WTC11 (cell line): ENCODE data around the gene RANBP3. TPM values are rescaled to one million over a fixed set of nuclear protein-coding genes. Genes with fewer than 3 reads are reported as not detected.

ENCODE experiments used
- ATAC-seq: fragments of 200-7000 bp; cut with Tn5 transposase; 2 replicates; pipeline ENCODE4 v1.10.0; 2021; ENCODE audit warnings: mild to moderate bottlenecking, moderate library complexity
- CTCF ChIA-PET: fragments of 300-600 bp; sonication (Branson Sonifier 250); formaldehyde crosslinking; loops from one replicate; lab custom pipeline; 2021; ENCODE audit warnings: antibody characterized with exemption; lab: Charles Lee
- POLR2A ChIA-PET: fragments of 350-600 bp; sonication (Branson Sonifier 250); formaldehyde crosslinking; loops from one replicate; lab custom pipeline; 2021; ENCODE audit warnings: antibody characterized with exemption; lab: Charles Lee
- DNase-seq: peaks from one replicate; pipeline ENCODE4 v3.0.0; 2021; ENCODE audit warnings: low spot score
- H3K27ac Mint-ChIP-seq: 2 replicates; pipeline ENCODE4 v1.8.0; 2021; ENCODE audit warnings: mixed read lengths
- H3K27me3 Mint-ChIP-seq: 2 replicates; pipeline ENCODE4 v1.8.0; 2021; ENCODE audit warnings: low read depth, mild to moderate bottlenecking, moderate library complexity, mixed read lengths
- H3K36me3 Mint-ChIP-seq: 2 replicates; pipeline ENCODE4 v1.8.0; 2021; ENCODE audit warnings: mixed read lengths
- H3K4me1 Mint-ChIP-seq: 2 replicates; pipeline ENCODE4 v1.8.0; 2022; ENCODE audit warnings: mixed read lengths
- H3K4me3 Mint-ChIP-seq: 2 replicates; pipeline ENCODE4 v1.8.0; 2021; ENCODE audit warnings: mild to moderate bottlenecking, moderate library complexity, mixed read lengths
- H3K9me3 Mint-ChIP-seq: 2 replicates; pipeline ENCODE4 v1.8.0; 2021; ENCODE audit warnings: mixed read lengths
- ELF4 ChIP-seq: sonication (generic); formaldehyde crosslinking; IDR thresholded peaks from 2 replicates; pipeline ENCODE4 v1.8.1; 2022; ENCODE audit warnings: low read depth, mild to moderate bottlenecking, moderate library complexity, missing genetic modification reagents
- ETV6 ChIP-seq: sonication (generic); formaldehyde crosslinking; IDR thresholded peaks from 2 replicates; pipeline ENCODE4 v1.8.1; 2022; ENCODE audit warnings: mild to moderate bottlenecking, missing genetic modification reagents
- FOXP4 ChIP-seq: sonication (generic); formaldehyde crosslinking; IDR thresholded peaks from 2 replicates; pipeline ENCODE4 v1.8.0; 2022; ENCODE audit warnings: mild to moderate bottlenecking, missing genetic modification reagents
- GABPB1 ChIP-seq: sonication (generic); formaldehyde crosslinking; IDR thresholded peaks from 2 replicates; pipeline ENCODE4 v1.8.1; 2023; ENCODE audit warnings: mild to moderate bottlenecking, missing genetic modification reagents
- GRHL2 ChIP-seq: fragments of 250-450 bp; sonication (Bioruptor Pico); IDR thresholded peaks from 2 replicates; pipeline ENCODE4 v1.8.0; 2022; ENCODE audit warnings: mild to moderate bottlenecking, moderate library complexity; ENCODE audit not compliant: insufficient replicate concordance, severe bottlenecking
- MYBL2 ChIP-seq: sonication (generic); formaldehyde crosslinking; IDR thresholded peaks from 2 replicates; pipeline ENCODE4 v1.8.1; 2023; ENCODE audit warnings: mild to moderate bottlenecking, moderate library complexity, missing genetic modification reagents
- SMAD4 ChIP-seq: sonication (generic); formaldehyde crosslinking; IDR thresholded peaks from 2 replicates; pipeline ENCODE4 v1.8.0; 2022; ENCODE audit warnings: mild to moderate bottlenecking, missing genetic modification reagents
- SP1 ChIP-seq: sonication (generic); formaldehyde crosslinking; conservative IDR thresholded peaks from 2 replicates; pipeline ENCODE4 v1.8.1; 2022; ENCODE audit warnings: missing genetic modification reagents
- STAT6 ChIP-seq: sonication (generic); formaldehyde crosslinking; conservative IDR thresholded peaks from 2 replicates; pipeline ENCODE4 v1.8.1; 2023; ENCODE audit warnings: mild to moderate bottlenecking, low read depth, missing genetic modification reagents, moderate library complexity
- ZNF396 ChIP-seq: fragments of 250-450 bp; sonication (Bioruptor Pico); IDR thresholded peaks from 2 replicates; pipeline ENCODE4 v1.8.0; 2021; ENCODE audit warnings: mild to moderate bottlenecking, moderate library complexity, borderline replicate concordance
- ZNF532 ChIP-seq: fragments of 250-450 bp; sonication (Bioruptor Pico); IDR thresholded peaks from 2 replicates; pipeline ENCODE4 v1.9.0; 2021; ENCODE audit warnings: mild to moderate bottlenecking, borderline replicate concordance
- total RNA-seq: library from RNA; stranded (reverse); gene quantifications from 3 replicates; pipeline ENCODE4 v1.2.3, GENCODE V29; 2021
- TF ChIP-seq, protein P1 (sequence below): sonication (generic); formaldehyde crosslinking; conservative IDR thresholded peaks from 2 replicates; pipeline ENCODE4 v1.8.1; 2022; ENCODE audit warnings: mild to moderate bottlenecking, missing genetic modification reagents
- TF ChIP-seq, protein P2 (sequence below): fragments of 200-600 bp; IDR thresholded peaks from 2 replicates; pipeline ENCODE4 v1.8.0; 2022; ENCODE audit warnings: antibody characterized with exemption
- TF ChIP-seq, protein P3 (sequence below): sonication (generic); formaldehyde crosslinking; IDR thresholded peaks from 2 replicates; pipeline ENCODE4 v1.8.1; 2023; ENCODE audit warnings: mild to moderate bottlenecking, moderate library complexity, missing genetic modification reagents

The RANBP3 gene
- total RNA-seq, 1 experiment from 2014 or later: 76.3 TPM

GRCh38 chr19:5996623-5997320 is 18.8 kb upstream of the RANBP3 start (continued):
- TF ChIP-seq ZNF396 (CRISPR knock-in tag): no peak
- TF ChIP-seq, protein P1, sequence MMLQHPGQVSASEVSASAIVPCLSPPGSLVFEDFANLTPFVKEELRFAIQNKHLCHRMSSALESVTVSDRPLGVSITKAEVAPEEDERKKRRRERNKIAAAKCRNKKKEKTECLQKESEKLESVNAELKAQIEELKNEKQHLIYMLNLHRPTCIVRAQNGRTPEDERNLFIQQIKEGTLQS: no peak
- no peak for TF ChIP-seq MYBL2 (CRISPR knock-in tag)
- no peak for TF ChIP-seq ETV6 (CRISPR knock-in tag)
- no peak for TF ChIP-seq ELF4 (CRISPR knock-in tag)
- no peak for TF ChIP-seq FOXP4
- TF ChIP-seq SMAD4 (CRISPR knock-in tag): no peak

GRCh38 chr19:5996102-5996501 is 18.2 kb upstream of the RANBP3 start:
- H3K4me1 Mint-ChIP-seq: no peaks in the 10 kb centered on the region
- ChIA-PET CTCF (interaction anchor here (2.1 to 4.2 kb wide), 3 partner anchors 9 to 28 kb away, joined by 8 to 53 read pairs (median 13); no protein-coding TSS in a partner anchor), POLR2A (no interaction called here)
- H3K36me3 Mint-ChIP-seq: peaks cover 6% of the 10 kb centered on the region
- TF ChIP-seq, protein P2, sequence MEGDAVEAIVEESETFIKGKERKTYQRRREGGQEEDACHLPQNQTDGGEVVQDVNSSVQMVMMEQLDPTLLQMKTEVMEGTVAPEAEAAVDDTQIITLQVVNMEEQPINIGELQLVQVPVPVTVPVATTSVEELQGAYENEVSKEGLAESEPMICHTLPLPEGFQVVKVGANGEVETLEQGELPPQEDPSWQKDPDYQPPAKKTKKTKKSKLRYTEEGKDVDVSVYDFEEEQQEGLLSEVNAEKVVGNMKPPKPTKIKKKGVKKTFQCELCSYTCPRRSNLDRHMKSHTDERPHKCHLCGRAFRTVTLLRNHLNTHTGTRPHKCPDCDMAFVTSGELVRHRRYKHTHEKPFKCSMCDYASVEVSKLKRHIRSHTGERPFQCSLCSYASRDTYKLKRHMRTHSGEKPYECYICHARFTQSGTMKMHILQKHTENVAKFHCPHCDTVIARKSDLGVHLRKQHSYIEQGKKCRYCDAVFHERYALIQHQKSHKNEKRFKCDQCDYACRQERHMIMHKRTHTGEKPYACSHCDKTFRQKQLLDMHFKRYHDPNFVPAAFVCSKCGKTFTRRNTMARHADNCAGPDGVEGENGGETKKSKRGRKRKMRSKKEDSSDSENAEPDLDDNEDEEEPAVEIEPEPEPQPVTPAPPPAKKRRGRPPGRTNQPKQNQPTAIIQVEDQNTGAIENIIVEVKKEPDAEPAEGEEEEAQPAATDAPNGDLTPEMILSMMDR: no peak
- TF ChIP-seq, protein P3, sequence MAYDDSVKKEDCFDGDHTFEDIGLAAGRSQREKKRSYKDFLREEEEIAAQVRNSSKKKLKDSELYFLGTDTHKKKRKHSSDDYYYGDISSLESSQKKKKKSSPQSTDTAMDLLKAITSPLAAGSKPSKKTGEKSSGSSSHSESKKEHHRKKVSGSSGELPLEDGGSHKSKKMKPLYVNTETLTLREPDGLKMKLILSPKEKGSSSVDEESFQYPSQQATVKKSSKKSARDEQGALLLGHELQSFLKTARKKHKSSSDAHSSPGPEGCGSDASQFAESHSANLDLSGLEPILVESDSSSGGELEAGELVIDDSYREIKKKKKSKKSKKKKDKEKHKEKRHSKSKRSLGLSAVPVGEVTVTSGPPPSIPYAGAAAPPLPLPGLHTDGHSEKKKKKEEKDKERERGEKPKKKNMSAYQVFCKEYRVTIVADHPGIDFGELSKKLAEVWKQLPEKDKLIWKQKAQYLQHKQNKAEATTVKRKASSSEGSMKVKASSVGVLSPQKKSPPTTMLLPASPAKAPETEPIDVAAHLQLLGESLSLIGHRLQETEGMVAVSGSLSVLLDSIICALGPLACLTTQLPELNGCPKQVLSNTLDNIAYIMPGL: no peak
- TF ChIP-seq SMAD4 (CRISPR knock-in tag) (no peak), ZNF532 (CRISPR knock-in tag) (no peak), STAT6 (CRISPR knock-in tag) (no peak), GRHL2 (no peak), GABPB1 (CRISPR knock-in tag) (no peak), SP1 (CRISPR knock-in tag) (no peak)
- ATAC-seq (no peak), DNase-seq (no peak)
- H3K4me3 Mint-ChIP-seq: no peak overlapping the region
- no peaks in the 10 kb centered on the region for H3K27me3 Mint-ChIP-seq
- H3K9me3 Mint-ChIP-seq: peaks cover 11% of the 10 kb centered on the region
- no peak overlapping the region for H3K27ac Mint-ChIP-seq
